GM21619 (cell line): ENCODE results near the gene DAGLA.

Source experiments
- ATAC-seq: cut with Tn5 transposase; IDR thresholded peaks from one replicate; pipeline ENCODE4 v1.9.1; 2021; ENCODE audit not compliant: unreplicated experiment

Gene DAGLA

DNA sequence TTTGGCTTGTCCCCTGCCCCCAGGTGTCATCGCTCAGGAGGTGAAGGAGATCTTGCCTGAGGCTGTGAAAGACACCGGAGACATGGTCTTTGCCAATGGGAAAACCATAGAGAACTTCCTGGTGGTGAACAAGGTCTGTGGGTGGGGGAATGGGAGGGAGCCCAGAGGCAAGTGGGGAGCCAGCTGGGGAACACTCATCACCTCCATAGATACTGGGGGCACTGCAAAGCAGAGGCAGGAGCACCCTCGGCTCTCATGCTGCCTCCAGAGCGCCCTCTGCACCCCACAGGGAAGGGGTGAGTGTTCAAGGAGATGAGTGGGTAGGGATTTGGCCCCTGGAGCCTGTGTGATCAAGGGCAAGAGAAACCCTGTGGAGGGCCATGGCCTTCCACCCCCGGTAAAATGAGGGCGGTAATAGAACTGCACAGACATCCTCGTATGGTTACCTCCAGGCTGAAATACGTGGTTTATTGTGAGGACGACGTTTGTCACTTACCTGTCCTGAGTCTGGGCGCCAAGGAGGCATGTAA is 98.2 kb downstream of the DAGLA start:
- ATAC-seq, result no peak

- no peak for ATAC-seq
These were observed 98.9 kb downstream of the DAGLA start for GRCh38 chr11:61778920-61779650.

- no peak for ATAC-seq
These were observed 99.7 kb downstream of the DAGLA start for GRCh38 chr11:61779666-61780525.

DNA sequence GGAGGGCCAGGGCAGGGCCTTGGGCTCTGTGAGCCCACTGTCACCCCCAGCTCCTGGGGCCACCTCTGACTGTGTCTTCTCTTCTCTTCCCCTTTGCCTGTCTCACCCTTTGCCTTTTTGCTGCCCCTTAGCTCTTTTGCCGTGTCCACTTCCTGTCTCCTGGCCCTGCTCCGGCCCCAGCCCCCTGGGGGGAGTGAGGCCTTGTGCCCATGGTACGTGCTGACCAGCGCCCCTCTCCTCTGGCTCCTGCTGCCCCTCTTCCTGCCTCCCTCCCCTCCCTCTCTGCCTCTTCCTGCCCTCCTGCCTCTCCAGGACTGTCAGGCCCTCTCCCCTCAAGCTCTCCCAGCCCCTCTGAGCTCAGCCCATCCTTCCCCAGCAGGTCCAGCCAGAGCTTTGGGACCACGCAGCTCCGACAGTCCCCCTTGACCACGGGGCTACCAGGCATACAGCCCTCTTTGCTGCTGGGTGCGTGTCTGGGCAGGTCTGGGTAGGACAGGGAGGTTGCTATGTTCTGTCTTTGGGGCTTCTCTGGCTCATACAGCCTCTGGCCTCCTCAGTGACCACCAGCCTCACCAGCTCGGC is 100.5 kb downstream of the DAGLA start:
- ATAC-seq, result no peak

DNA sequence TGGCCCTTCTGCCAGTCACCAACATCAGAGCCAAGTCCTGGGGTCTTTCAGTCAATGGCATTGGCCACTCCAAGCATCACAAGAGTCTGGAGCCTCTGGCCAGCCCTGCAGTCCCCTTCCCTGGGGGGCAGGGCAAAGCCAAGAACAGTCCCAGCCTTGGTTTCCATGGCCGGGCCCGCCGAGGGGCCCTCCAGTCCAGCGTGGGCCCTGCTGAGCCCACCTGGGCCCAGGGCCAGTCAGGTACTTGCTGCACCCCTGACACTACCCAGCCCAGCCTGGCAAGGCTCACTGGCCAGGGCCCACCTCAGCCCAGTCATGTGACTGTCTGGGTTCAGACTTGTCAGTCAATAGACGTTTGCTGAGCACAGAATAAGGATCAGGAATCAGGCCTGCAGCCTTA is 101.4 kb downstream of the DAGLA start:
- no peak for ATAC-seq

- no peak for ATAC-seq
These were observed 102.1 kb downstream of the DAGLA start for GRCh38 chr11:61782299-61782698.

GRCh38 chr11:61782841-61783240 is 102.7 kb downstream of the DAGLA start:
- ATAC-seq, result no peak

DNA sequence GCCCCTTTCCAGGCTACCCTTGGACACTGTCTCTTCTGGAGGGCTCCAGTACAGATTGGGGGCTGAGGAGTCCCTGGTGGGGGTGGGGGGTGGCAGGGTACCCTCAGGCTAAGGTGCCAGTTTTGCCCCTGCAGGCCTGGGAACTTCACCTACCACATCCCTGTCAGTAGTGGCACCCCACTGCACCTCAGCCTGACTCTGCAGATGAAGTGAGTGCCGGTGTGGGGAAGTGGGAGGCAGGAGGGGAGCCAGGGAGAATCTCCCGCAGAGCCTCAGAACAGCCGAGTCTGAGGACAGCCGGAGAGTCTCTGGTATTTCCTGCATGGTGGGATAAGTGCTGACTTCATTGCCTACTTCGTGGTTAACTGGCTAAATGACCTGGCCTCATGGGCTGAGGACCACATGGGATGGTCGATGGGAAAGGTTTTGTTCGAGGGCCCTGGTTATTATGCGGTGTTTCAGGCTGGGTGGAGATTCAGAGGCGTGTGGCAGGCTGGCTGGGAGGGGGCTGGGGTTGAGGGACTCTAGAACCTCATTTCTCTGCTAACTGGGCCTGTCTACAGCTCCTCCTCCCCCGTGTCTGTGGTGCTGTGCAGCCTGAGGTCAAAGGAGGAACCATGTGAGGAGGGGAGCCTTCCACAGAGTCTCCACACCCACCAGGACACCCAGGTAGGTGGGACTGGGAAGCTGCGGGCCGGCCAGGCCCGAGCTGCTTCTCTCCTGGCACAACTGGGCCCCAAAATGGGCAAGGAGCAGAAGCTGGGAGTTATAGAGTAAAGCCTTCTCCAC is 103.7 kb downstream of the DAGLA start:
- ATAC-seq, result no peak

DNA sequence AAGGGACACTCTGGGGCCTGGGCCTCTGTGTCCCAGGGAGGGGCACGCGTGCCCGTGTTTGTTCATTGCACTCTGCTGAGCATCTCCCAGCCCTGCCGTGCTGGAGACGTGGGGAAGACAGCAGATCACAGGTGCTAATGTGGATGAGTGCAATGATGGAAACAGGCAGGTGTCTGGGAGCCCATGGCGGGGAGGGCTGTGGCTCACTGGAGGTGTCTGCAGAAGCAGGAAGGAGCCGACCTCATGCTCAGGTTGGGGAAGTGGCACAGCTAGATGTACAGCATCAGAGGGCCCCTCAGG is 104.3 kb downstream of the DAGLA start:
- ATAC-seq, result no peak

DNA sequence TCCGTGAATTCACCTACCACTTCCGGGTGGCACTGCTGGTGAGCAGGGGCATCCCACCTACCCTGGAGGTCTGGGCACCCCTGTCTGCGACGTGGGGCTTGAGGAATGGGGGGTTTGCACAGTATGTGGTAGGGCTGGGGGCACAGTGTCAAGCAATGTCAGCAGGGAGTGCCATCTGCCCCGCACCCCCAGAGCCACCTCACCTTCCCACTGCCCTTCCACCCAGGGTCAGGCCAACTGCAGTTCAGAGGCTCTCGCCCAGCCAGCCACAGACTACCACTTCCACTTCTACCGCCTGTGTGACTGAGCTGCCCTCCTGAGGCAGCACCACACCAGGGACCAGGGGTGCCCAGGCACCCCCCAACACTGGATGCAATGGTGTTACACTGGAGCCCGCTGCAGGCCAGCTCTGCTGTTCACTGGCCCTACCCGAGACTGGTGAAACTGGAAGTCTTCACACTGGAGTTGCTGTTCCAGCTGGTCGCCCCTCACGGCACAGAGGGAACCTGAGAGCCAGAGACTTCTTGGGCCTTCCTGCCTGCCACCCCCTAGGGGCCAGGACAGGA is 105.7 kb downstream of the DAGLA start:
- ATAC-seq, result no peak

- ATAC-seq, result no peak
These were observed 107.8 kb downstream of the DAGLA start for GRCh38 chr11:61787928-61788491.

DNA sequence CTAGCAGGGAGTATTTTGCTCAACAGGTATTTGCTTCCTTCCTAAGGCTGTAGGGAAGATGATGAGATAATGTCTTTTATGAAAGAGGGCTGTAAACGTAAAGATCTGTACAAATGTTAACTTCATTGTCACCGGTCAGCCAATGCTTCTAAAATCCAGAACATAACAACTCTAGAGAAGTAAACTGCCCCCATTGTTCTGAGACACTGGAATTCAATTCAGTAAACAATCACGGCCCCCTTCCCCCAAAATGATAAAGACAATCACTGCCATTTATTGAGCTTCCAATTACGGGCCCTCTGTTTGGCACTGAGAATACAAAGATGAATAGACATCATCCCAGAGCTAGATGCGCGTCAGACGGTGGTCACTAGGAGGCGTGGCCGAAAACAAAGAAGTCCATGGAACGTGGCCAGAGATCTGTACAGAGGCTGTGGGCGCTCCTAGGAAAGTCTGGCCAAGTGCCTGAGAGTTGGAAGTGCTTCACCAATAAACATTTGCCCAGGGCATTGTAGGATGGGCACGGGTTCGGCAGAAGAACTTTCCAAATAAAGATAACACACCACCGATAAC is 111.6 kb downstream of the DAGLA start:
- no peak for ATAC-seq

DNA sequence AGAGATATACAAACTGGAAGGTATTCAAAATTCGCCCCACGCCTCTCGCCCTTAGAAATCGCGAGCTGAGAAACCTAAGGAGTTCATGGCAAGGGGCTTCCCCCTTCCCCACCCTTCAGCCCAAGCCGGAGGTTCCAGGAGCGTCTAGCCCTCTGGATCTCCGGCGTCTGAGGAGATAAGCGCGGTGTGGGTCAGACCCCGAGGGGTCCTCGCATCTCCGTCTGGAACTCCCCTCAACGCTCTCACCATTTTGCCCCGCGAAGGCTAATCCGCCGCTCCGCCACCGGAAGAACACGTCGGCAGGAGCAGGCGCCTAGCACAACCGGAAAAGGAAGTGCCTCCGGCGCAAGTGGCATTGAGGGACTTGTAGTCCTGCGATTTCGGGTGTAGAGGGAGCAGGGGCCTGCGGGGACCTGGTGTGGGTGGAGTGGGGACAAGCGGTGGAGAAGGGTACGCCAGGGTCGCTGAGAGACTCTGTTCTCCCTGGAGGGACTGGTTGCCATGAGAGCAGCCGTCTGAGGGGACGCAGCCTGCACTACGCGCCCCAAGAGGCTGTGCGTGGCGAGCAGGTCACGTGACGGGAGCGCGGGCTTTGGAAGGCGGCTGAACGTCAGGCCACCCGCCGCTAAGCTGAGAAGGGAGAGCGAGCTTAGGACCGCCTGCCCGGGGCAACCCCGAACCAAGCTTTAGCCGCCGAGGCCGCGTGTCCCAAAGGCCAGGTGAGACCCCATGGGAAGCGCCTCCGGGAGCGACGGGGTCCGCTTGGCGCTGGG is 112.3 kb downstream of the DAGLA start, which contains the start of the genes FEN1 and TMEM258:
TSS of gene FEN1 (plus strand) at position 602 of the 773 bp plus-strand sequence. CDS start 2,451 bp downstream, outside the sequence.
TSS of gene TMEM258 (minus strand) at position 290 of the 773 bp plus-strand sequence. CDS start at position 249, 41 bp downstream.
- peak; percentile 77 for ATAC-seq

DNA sequence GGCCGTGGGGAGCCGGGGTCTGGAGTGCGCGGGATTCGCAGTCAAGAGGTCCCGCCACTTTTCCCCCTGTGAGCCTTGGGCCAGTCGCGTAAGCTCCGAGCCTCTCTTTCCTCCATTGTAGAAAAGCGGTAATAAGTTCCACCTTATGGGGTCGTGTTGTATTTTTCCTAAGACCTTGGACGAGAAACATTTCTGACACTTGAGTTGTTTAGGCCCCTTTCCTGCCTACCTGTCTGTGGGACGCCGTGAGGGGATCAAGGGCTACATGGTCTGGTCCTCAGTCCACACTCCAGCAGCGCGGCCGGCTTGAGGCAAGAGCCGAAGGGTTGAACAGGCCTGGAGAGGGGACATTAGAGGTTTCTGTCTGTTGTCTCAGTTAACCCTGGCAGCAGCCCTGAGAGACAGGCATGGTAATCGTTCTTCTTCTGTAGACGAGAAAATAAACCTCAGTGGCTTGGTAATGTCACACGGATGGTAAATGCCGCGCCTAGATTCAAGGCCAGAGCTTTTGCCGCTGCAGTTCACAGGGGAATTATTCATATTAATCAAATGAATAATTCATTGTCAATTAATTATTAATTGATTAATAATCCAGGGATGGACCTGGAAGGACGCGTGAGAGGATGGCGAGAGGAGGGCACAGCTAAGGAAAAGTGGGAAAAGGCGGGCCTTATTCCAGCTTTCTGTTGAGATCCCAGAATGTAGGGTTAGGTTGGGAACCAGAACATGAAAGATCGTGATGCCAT is 113.1 kb downstream of the DAGLA start:
- peak; percentile 25 for ATAC-seq

DNA sequence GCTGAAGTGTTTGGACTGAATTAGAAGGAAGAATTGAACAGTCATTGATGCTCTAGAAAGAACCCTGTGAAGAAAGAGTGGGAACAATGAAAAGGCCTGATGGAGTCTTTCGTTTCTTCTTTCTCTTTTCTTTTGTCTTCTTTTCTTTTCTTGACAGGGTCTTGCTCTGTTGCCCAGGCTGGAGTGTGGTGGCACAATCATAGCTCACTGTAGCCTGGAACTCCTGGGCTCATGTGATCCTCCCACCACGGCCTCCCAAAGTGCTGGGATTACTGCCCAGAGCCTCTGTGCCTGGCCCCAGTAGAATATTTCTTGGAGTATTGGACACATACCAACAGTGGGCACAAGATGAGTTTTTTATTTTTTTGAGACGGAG is 113.6 kb downstream of the DAGLA start:
- no peak for ATAC-seq

DNA sequence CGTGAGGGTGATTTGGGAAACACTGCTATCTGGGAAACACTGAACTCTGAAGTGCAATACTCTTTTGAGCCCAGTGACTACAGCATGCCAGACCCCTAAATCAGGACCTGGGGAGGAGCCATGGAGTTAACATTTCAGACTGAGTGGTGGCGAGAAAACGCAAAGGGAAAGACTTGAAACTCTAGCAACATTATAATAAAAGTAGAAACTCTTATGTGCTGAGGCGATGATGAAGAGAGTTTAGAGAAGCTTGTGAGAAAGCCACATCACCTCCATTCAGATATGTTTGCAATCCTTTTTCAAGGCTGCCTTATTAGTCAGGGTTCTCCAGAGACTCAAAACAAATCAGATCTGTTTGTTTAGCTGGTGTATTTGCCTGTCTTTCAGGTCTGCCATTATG is 114.4 kb downstream of the DAGLA start:
- no peak for ATAC-seq

DNA sequence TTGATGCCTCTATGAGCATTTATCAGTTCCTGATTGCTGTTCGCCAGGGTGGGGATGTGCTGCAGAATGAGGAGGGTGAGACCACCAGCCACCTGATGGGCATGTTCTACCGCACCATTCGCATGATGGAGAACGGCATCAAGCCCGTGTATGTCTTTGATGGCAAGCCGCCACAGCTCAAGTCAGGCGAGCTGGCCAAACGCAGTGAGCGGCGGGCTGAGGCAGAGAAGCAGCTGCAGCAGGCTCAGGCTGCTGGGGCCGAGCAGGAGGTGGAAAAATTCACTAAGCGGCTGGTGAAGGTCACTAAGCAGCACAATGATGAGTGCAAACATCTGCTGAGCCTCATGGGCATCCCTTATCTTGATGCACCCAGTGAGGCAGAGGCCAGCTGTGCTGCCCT is 115.3 kb downstream of the DAGLA start:
- no peak for ATAC-seq

GRCh38 chr11:61795876-61796526 is 115.8 kb downstream of the DAGLA start:
- no peak for ATAC-seq
